Eye (tissue), 1 donor: Measurements from ENCODE around the gene DOK5.

Experiments used
- DNase-seq: peaks from one replicate; pipeline ENCODE4 v3.0.0-alpha.2; 2015

The DOK5 gene

GRCh38 chr20:54651252-54651651, 175.9 kb downstream of the DOK5 start:
- no peak for DNase-seq

DNA sequence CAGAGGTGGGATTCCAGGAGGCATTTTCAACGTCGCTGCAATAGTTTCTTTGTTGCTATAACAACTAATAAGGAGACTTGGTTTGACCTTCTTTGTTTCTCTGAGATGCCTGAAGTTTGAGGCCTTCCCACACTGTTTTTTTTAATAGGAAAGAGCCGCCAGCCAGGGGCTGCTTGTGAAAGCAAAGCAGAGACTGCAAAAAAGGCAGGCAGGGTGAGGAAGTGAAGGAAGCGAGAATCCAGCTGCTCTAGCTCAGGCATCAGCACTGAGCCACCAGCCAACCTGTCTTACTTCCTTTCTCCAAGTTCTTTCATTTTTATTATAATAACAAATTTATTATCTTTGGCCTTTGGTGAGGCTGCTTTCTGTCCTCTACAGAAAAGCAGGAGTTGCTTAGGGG, 179.1 kb downstream of the DOK5 start:
- DNase-seq: no peak

DNA sequence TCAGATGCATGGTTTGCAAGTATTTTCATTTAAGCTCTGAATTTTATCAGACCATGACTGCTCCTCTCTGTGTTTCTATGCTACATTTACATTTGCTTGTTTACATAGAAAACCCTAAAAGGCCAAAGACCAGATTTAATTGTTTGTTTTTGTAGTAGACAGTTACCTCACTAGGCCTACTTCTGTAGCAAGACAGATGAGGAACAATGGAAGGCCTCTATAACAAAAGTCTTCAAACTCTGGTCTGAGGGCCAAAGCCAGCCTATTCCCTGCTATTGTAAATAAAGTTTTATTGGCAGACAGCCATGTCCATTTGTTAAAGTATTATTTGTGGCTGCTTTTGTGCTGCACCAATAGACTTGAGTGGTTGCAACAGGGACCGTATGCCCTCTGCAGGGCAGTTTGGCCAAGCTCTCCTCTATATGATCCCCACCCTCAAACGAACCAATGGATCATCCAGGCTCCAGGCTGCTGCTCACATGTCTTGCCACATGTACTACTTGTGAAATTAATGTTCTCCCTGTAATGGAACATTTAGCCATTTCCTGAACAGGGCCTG, 182.0 kb downstream of the DOK5 start:
- DNase-seq: no peak

DNA sequence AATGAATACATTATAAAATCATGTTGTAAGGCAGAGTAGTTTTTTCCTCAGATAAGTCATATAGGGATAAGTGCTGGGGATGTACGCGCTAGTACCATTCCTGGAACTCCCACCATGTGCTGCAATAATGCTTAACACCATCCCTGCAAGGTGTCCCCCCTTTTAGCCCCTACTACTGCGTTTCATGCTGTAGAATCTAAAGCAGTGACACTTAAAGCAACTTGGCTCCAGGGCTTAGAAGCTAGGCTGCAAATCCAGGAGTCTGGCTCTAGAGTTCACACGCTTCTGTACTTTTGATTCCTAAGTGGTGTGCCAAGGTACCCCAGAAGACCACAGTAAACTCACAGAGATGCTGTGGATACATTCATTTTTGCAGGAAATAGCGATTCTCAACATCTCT, 183.1 kb downstream of the DOK5 start:
- no peak for DNase-seq

- no peak for DNase-seq
Observed at GRCh38 chr20:54661265-54661664, 185.9 kb downstream of the DOK5 start.

DNA sequence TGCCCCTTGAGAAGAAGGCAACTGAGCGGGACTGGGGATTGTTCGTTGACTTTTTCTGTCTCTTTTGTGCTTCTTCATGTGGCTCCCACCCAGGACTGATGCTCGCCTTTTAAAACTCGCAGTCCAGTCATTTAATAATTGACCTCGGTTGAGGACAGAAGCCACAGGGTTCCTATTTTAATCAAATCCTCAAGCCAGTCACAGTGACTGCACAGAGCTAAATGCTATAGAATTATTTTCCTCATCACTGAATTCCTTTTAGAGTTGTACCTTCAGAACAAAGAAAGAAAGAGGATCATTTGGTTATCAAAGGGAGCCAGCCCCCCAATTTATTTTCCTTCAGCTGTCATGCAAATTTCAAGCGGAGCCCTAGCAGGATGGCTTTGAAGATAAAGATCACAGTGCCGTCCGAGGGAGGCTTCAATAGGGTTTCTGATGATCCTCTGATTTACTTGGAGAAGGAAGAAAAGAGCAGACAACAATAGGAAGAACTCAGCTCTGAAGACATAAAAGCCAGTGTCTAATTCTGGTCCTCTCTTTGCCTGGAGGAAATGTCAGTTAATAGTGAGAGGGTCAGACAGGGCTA, 186.6 kb downstream of the DOK5 start:
- DNase-seq: no peak

DNA sequence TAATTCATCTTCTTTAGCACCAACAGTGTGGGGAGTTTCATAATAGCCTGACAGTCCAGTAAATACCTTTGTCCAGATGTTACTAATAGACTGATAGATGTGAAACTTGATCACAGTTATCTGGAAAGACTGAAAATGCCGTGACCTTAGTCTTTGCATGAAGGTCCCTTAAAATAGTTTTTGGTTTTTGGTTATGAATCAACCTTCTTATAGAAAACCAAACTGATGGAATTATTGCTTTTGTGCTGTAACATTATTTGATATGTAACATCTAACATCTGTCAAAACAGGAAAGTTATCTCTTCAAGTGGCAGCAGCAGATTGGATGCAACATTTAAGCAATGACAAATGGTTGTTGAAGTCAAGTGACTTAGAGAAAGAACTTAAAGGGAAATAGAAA, 190.4 kb downstream of the DOK5 start:
- DNase-seq: no peak

GRCh38 chr20:54668271-54669039, 193.1 kb downstream of the DOK5 start:
- DNase-seq: no peak

DNA sequence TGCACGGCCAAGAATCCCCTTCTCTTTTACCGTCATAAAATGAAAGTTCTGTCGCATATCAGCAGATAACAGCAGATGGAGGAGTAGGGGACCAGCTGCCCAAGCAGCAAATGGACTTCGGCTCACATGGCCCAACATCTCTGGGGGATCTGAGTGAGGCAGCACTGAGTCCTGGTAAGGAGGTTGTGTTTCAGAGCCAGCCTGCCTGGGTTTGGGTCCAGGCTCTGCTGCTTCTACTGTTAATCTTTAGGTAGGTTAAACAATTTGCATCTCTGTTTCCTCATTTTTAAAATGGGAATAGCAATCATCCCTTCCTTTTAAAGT, 193.6 kb downstream of the DOK5 start:
- no peak for DNase-seq

- no peak for DNase-seq
Observed at GRCh38 chr20:54678253-54678652, 202.9 kb downstream of the DOK5 start.

DNA sequence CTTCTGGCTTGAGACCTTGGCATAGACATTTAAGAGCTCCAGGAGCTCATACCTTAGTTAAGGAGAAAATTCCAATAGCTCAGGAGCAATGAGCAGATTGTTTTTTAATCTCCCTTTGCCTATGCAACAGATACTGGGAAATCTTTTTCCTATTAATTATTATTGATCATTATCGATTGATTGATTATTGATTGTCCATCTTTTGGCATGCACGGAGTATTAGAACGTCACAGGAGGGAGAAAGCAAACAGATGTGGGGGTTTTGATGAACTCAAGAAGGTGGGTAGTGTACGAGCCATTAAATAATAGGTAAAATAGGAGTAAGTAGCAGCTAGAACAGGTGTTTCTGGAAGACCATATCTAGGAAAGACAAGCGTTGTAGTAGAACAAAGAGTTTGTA, 205.0 kb downstream of the DOK5 start:
- DNase-seq: no peak

DNA sequence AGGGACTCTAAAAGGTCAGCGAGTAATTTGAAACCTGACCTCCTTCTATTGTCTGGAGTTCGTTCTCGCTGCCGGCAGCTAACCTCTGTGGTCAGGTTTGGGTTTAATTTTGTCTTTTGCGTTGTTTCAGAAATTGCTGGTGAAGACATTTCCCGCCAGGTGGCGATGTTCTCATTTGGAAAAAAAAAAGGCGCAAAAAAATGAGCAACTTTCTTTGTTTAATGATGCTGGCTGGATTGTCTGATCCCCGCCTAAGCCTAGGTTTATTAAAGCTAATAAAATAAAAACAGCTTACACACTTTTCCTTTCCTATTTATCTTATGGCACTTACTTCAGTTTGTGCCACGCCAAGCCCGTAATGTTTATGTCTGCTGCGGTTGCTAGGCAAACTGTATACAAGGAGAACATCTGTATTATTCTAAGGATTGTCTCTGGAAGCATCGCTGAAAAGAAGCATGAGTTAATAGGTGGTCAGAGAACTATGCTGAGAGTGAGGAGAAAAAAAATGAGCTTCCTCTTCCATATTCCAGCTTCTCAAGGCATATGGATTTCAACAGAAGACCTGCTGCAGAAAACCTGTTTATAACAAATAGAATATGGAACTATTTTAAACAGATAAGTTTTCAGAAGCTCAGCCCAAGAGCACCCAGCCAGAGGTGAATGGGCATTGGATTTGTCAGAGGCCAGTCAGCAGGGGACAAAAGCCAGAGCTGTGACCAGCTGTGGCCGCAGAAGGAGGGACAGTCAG, 205.7 kb downstream of the DOK5 start:
- DNase-seq: peak; percentile 91

DNA sequence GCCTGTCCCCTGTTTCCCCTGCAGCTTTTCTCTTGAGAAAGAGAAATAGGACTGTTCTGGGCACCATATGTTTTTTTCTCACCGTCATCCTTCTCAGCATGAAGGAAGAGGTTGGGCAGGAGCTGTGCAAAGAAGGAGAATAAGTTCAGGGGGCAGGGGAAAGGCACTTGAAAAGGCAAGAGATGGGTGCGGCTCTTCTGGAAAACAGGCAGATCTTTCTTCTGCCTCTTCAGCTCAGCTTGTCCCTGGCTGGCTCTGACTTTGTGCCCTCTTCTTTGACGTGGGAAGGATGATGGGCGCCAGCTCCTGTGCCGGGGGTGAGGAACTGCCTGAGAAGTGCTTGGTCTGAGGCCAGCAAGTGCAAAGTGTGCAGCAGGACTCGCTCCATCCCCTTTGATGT, 206.5 kb downstream of the DOK5 start:
- peak; percentile 17 for DNase-seq

DNA sequence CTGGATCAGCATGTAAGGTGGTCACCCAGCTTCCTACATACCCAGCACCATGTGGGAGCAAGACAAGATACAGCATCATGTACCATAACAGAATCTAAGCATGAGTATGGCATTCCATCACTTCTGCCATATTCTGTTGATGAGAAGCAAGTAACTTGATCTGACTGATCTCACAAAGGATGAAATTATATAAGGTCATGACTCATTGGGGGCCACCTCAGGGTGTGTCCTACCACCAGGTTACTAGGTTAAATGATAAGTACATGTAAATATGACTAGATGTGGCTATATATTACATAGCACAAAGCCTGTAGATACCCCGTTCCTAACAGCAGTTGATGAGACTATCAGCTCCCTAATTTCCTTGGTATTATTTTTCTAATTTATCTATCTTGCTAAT, 213.1 kb downstream of the DOK5 start:
- DNase-seq: no peak

GRCh38 chr20:54690323-54690722, 214.9 kb downstream of the DOK5 start:
- no peak for DNase-seq

- no peak for DNase-seq
Observed at GRCh38 chr20:54691327-54691726, 215.9 kb downstream of the DOK5 start.

DNA sequence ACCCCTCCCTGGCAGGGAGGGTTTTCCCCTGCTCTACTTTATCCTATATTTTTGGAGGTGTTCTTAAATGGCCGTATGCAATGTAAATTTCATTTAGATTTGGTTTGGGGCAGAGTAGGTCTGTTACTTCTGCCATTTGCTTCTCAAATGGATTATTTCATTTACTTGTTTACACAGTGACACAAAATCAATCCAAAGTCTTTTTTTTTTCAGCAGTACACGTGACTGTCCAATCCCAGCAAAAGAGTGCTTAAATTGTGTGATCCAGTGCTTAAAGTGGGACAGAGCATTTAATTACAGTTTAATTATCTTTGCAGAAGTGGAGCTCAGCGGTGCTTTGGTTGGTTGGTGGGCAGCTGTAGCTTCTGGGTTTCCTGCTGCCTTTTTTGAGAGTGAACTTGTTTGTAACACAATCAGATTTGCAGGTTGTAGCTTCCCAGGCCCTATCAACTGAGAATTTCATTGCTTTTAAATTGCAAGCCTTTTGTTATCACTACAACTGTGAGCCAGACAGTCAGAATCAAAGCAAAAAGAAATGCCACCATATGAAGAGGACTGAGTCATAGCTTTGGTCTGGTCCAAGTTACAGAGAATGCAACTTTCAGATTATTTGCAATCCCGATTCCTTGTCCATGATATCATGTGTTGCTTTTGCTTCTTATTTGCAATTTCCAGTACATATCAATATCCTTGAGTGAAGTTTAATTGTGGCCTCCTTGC, 216.9 kb downstream of the DOK5 start:
- no peak for DNase-seq

DNA sequence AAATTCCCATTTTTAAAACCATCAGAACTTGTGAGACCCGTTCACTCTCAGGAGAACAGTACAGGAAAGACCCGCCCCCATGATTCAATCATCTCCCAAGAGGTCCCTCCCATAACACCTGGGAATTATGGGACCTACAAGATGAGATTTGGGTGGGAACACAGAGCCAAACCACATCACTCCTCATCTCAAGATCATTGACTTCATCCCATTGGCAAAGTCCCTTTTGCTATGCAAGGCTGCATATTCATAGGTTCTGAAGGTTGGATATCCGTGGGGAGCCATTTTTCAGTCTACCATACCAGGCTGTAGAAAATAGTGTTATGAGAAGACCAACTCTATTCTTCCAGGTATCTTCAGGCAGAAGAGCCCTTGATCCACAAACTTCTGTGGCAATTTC, 219.1 kb downstream of the DOK5 start:
- no peak for DNase-seq

- no peak for DNase-seq
Observed at GRCh38 chr20:54698373-54698772, 223.0 kb downstream of the DOK5 start.
